K562 (cell line): ENCODE measurements around the gene DLGAP1. TPM values are rescaled to one million over a fixed set of nuclear protein-coding genes. Genes with fewer than 3 reads are reported as not detected.

ENCODE experiments used
- ATAC-seq: fragments of 200-7000 bp; cut with Tn5 transposase; 3 replicates; pipeline ENCODE4 v1.9.1; 2020; ENCODE audit warnings: moderate library complexity
- BruUV-seq: library from RNA; stranded (reverse); fragments of 400-500 nt; replicated peaks from 2 replicates; lab custom pipeline; 2021; lab: Mats Ljungman, UMichigan
- CTCF ChIA-PET: fragments of 300-600 bp; formaldehyde crosslinking; extraction: SDS; loops from one replicate; lab custom pipeline; 2021; ENCODE audit warnings: low intra/inter-chr PET ratio; lab: Yijun Ruan, JAX
- POLR2A ChIA-PET: fragments of 300-600, 350-650 bp; sonication (Branson Sonifier 250); formaldehyde crosslinking; extraction: SDS; loops from one replicate; lab custom pipeline; 2021; ENCODE audit warnings: antibody characterized with exemption, inconsistent platforms; lab: Yijun Ruan, JAX
- DNase-seq, 4 experiments: peaks; one replicate each; pipeline versions ENCODE4 v3.0.0 to v3.0.0-alpha.2; 2011 to 2018; ENCODE audit warnings: low spot score in 3 of 4, mixed read lengths in 3 of 4; ENCODE audit errors: extremely low read depth in 1 of 4
- FAIRE-seq: peaks from 2 replicates; lab custom pipeline; 2011; peaks lifted over from hg19 to GRCh38; lab: Jason Lieb, UNC
- H2AFZ ChIP-seq: 2 replicates; pipeline ENCODE4 v1.6.0; 2011; ENCODE audit warnings: low read depth, low read length, control low read depth, inconsistent platforms
- H3K27ac ChIP-seq: fragments of 200-600 bp; 3 replicates; pipeline ENCODE4 v1.8.0; 2011; ENCODE audit warnings: low read depth, mild to moderate bottlenecking, control low read depth, inconsistent platforms, low read length, moderate library complexity, mixed read lengths; ENCODE audit errors: extremely low read depth
- H3K27me3 ChIP-seq, 2 experiments: fragments of 300-600 bp in 1 of 2; 2 replicates in 1 of 2; 3 replicates in 1 of 2; pipeline versions ENCODE4 v1.6.0 to v1.8.0; 2011; ENCODE audit warnings: inconsistent platforms in 2 of 2, low read length in 2 of 2, mild to moderate bottlenecking in 1 of 2, mixed read lengths in 1 of 2, moderate library complexity in 1 of 2; ENCODE audit not compliant: control insufficient read depth in 2 of 2, insufficient read depth in 2 of 2
- H3K36me3 ChIP-seq: fragments of 300-600 bp; 3 replicates; pipeline ENCODE4 v1.8.0; 2011; ENCODE audit warnings: mild to moderate bottlenecking, low read length, inconsistent platforms; ENCODE audit not compliant: control insufficient read depth, insufficient read depth
- H3K4me1 ChIP-seq, 2 experiments: fragments of 200-600 bp in 1 of 2; replicated peaks in 1 of 2; 2 replicates in 1 of 2; 3 replicates in 1 of 2; pipeline versions ENCODE4 v1.5.1 to v1.8.0; 2011; ENCODE audit warnings: inconsistent platforms in 2 of 2, low read length in 2 of 2, mild to moderate bottlenecking in 1 of 2, mixed read lengths in 1 of 2, moderate library complexity in 1 of 2; ENCODE audit not compliant: control insufficient read depth in 2 of 2, insufficient read depth in 2 of 2
- H3K4me2 ChIP-seq: 2 replicates; pipeline ENCODE4 v1.6.1; 2011; ENCODE audit warnings: low read length, control low read depth, inconsistent platforms, mixed read lengths; ENCODE audit not compliant: insufficient read depth
- H3K4me3 ChIP-seq: fragments of 200-600 bp; sonication (generic), shearing (Covaris generic); 2 replicates; pipeline ENCODE4 v1.5.1; 2016; ENCODE audit warnings: control low read depth, inconsistent platforms
- H3K79me2 ChIP-seq: fragments of 200-600 bp; 3 replicates; pipeline ENCODE4 v1.8.0; 2011; ENCODE audit warnings: low read length, inconsistent platforms; ENCODE audit not compliant: control insufficient read depth, insufficient read depth
- H3K9ac ChIP-seq, 2 experiments: 2 replicates each; pipeline versions ENCODE4 v1.6.0 to v1.6.1; 2011; ENCODE audit warnings: low read depth in 2 of 2, low read length in 2 of 2, control low read depth in 1 of 2, inconsistent platforms in 1 of 2, mild to moderate bottlenecking in 1 of 2, mixed read lengths in 1 of 2; ENCODE audit not compliant: insufficient read depth in 1 of 2
- H3K9me1 ChIP-seq: one replicate; pipeline ENCODE4 v1.6.0; 2011; ENCODE audit warnings: inconsistent platforms, mild to moderate bottlenecking, low read length, moderate library complexity; ENCODE audit not compliant: control insufficient read depth, insufficient read depth
- H3K9me3 ChIP-seq: replicated peaks from 2 replicates; pipeline ENCODE4 v1.5.1; 2011; ENCODE audit warnings: low read depth, low read length, inconsistent platforms; ENCODE audit not compliant: control insufficient read depth, insufficient read depth
- H4K20me1 ChIP-seq: replicated peaks from 2 replicates; pipeline ENCODE4 v1.6.1; 2011; ENCODE audit warnings: low read length, inconsistent platforms, mixed read lengths; ENCODE audit not compliant: control insufficient read depth, insufficient read depth
- DMBX1 ChIP-seq: fragments of 250-450 bp; sonication (Bioruptor Pico); IDR thresholded peaks from 2 replicates; pipeline ENCODE4 v1.8.0; 2022; ENCODE audit warnings: inconsistent platforms, mild to moderate bottlenecking, moderate library complexity, borderline replicate concordance
- GTF2A2 ChIP-seq: IDR thresholded peaks from 2 replicates; pipeline ENCODE4 v1.6.1; 2016; ENCODE audit warnings: mild to moderate bottlenecking, missing genetic modification characterization, missing compliant biosample characterization
- HDAC3 ChIP-seq: fragments of 450-650 bp; IDR thresholded peaks from 2 replicates; pipeline ENCODE4 v1.6.1; 2018; ENCODE audit warnings: borderline replicate concordance, mild to moderate bottlenecking, moderate library complexity; ENCODE audit not compliant: partially characterized antibody
- HDAC6 ChIP-seq: IDR thresholded peaks from 2 replicates; pipeline ENCODE4 v1.6.1; 2012; ENCODE audit warnings: low read depth, mild to moderate bottlenecking, control low read depth, inconsistent platforms, low read length, moderate library complexity
- HDGF ChIP-seq: fragments of 450-650 bp; IDR thresholded peaks from 2 replicates; pipeline ENCODE4 v1.6.1; 2016
- HMGN3 ChIP-seq: IDR thresholded peaks from 2 replicates; pipeline ENCODE4 v1.6.1; 2011; ENCODE audit warnings: borderline replicate concordance, low read depth, mild to moderate bottlenecking, mixed read lengths, low read length; ENCODE audit not compliant: insufficient read length; ENCODE audit errors: extremely low read depth
- HOXB6 ChIP-seq: fragments of 250-450 bp; sonication (Bioruptor Pico); IDR thresholded peaks from 2 replicates; pipeline ENCODE4 v1.5.1; 2022; ENCODE audit warnings: mild to moderate bottlenecking, borderline replicate concordance
- MBD2 ChIP-seq: sonication (generic); IDR thresholded peaks from 2 replicates; pipeline ENCODE4 v1.6.1; 2016; ENCODE audit warnings: low read depth, borderline replicate concordance
- RBM25 ChIP-seq: fragments of 200-400 bp; formaldehyde crosslinking; IDR thresholded peaks from 2 replicates; pipeline ENCODE4 v1.6.1; 2018; ENCODE audit warnings: low read length, low read depth, moderate library complexity; ENCODE audit not compliant: severe bottlenecking
- SMAD4 ChIP-seq: fragments of 250-450 bp; sonication (Bioruptor Pico); conservative IDR thresholded peaks from 2 replicates; pipeline ENCODE4 v1.8.0; 2021; ENCODE audit warnings: inconsistent platforms, mild to moderate bottlenecking, moderate library complexity
- ZBTB17 ChIP-seq: fragments of 450-650 bp; formaldehyde crosslinking; IDR thresholded peaks from 2 replicates; pipeline ENCODE4 v1.4.0; 2020; ENCODE audit warnings: mild to moderate bottlenecking
- ZNF384 ChIP-seq: IDR thresholded peaks from 2 replicates; pipeline ENCODE4 v1.6.1; 2012; ENCODE audit warnings: low read depth, low read length, improper control_type of control experiment
- ZNF830 ChIP-seq: fragments of 250-450 bp; sonication (Bioruptor Pico); IDR thresholded peaks from 2 replicates; pipeline ENCODE4 v1.5.0; 2021; ENCODE audit warnings: mild to moderate bottlenecking
- WGBS: fragments of 100-300 bp; shearing (Covaris generic); methylation state at CpG from one replicate; pipeline ENCODE4 v1.1.6; 2016; ENCODE audit warnings: low coverage, mixed read lengths; ENCODE audit not compliant: insufficient coverage; ENCODE audit errors: missing lambda C conversion rate; 5-methylcytosine and 5-hydroxymethylcytosine counted together
- in situ Hi-C: fragments of 300-500 bp; cut with MboI; formaldehyde crosslinking; loops from 4 replicates; pipeline ENCODE4 v1.15.0; 2018; ENCODE audit warnings: inconsistent platforms, mixed read lengths
- intact Hi-C: fragments of 100-400 bp; cut with micrococcal nuclease; formaldehyde crosslinking; loops from 2 replicates; pipeline ENCODE4 v1.14.2; 2022
- polyA plus RNA-seq, 8 experiments: library from polyadenylated mRNA; depleted of rRNA in 4 of 8; stranded (reverse) in 5 of 8; unstranded in 3 of 8; fragments of >200 nt; fragmentation: Nextera tagmentation in 2 of 8; fragmentation: Illumina TruSeq in 1 of 8; extraction: Ambion mirVana in 2 of 8; extraction: Trizol in 1 of 8; gene quantifications; 2 replicates each; pipeline versions ENCODE4 v1.2.1 to v1.2.3, GENCODE V29; 2011 to 2014; ENCODE audit warnings: inconsistent platforms in 1 of 8, missing spikeins in 1 of 8
- total RNA-seq, 7 experiments: library from RNA; depleted of rRNA in 6 of 7; stranded (reverse); fragments of >200 nt in 6 of 7; fragmentation: Illumina TruSeq in 2 of 7; extraction: Trizol in 2 of 7; gene quantifications; 2 replicates each; pipeline versions ENCODE4 v1.2.1 to v1.2.3, GENCODE V29; 2011 to 2021; ENCODE audit warnings: low replicate concordance in 1 of 7
- TF ChIP-seq, protein P1 (sequence below): sonication (generic); formaldehyde crosslinking; IDR thresholded peaks from 2 replicates; pipeline ENCODE4 v1.8.1; 2023; ENCODE audit warnings: mild to moderate bottlenecking, missing genetic modification reagents
- TF ChIP-seq, protein P2 (sequence below): sonication (generic); formaldehyde crosslinking; IDR thresholded peaks from 2 replicates; pipeline ENCODE4 v1.8.0; 2022; ENCODE audit warnings: mild to moderate bottlenecking, low read depth, missing genetic modification reagents
- TF ChIP-seq, protein P3 (sequence below): fragments of 450-650 bp; formaldehyde crosslinking; IDR thresholded peaks from 2 replicates; pipeline ENCODE4 v1.4.0; 2022; ENCODE audit warnings: missing genetic modification characterization

Gene DLGAP1
- total and polyA plus RNA-seq, 9 of the 15 experiments (the other 6 are each of a cell fraction or from before 2014, with no cell fraction given), result 0.04 to 0.22 (median 0.08) TPM

DNA sequence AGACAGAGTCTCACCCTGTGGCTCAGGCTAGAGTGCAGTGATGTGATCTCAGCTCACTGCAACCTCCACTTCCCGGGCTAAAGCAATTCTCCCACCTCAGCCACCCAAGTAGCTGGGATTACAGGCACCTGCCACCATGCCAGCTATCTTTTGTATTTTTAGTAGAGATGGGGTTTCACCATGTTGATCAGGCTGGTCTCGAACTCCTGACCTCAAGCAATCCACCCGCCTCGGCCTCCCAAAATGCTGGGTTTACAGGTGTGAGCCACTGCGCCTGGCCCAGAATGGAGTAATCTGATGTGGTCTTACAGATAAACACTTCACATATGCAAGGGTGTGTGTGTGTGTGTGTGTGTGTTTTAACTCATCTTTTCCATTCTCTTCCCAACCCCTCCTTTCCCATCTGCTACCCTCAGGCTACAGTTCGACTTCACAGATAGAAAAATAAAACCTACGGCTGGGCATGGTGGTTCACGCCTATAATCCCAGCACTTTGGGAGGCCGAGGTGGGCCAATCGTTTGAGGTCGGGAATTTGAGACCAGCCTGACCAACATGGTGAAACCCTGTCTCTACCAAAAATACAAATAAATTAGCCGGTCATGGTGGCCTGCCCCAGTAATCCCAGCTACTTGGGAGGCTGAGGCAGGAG, 853.9 kb downstream of the DLGAP1 start (continued):
- 0 out of 2 replicates have a peak, but pooled peaks have one; percentile 36 for TF ChIP-seq ZBTB17 (CRISPR knock-in tag)
- TF ChIP-seq SMAD4, result 0 out of 2 replicates have a peak, but pooled peaks have one; percentile 7
- TF ChIP-seq DMBX1, result peak; percentile 21; the same call in 1 of the 2 replicates
- 0 out of 2 replicates have a peak, but pooled peaks have one; percentile 1 for TF ChIP-seq GTF2A2 (tag)
- TF ChIP-seq, protein P1, sequence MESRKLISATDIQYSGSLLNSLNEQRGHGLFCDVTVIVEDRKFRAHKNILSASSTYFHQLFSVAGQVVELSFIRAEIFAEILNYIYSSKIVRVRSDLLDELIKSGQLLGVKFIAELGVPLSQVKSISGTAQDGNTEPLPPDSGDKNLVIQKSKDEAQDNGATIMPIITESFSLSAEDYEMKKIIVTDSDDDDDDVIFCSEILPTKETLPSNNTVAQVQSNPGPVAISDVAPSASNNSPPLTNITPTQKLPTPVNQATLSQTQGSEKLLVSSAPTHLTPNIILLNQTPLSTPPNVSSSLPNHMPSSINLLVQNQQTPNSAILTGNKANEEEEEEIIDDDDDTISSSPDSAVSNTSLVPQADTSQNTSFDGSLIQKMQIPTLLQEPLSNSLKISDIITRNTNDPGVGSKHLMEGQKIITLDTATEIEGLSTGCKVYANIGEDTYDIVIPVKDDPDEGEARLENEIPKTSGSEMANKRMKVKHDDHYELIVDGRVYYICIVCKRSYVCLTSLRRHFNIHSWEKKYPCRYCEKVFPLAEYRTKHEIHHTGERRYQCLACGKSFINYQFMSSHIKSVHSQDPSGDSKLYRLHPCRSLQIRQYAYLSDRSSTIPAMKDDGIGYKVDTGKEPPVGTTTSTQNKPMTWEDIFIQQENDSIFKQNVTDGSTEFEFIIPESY (CRISPR knock-in tag), result peak; percentile 20; the same call in 1 of the 2 replicates

DNA sequence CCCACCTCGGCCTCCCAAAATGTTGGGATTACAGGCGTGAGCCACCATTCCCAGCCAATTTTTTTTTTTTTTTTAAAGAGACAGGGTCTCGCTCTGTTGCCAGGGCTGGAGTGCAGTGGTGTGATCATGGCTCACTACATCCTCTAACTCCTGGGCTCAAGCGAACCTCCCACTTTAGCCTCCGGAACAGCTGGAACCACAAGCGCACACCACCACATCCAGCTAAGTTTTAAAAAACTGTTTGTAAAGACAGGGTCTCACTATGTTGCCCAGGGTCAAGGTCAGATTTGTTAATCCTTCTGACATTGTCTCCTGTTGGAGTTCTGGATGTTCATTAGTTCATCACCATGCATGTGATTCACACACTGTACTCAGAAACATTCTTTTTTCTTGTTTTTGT, 855.2 kb downstream of the DLGAP1 start:
- CTCF ChIA-PET, result no interaction called here
- POLR2A ChIA-PET, result interaction anchor here (0.8 to 5.6 kb wide), 3 partner anchors 45 to 63 kb away, joined by 3 to 109 read pairs (median 3); no protein-coding TSS in a partner anchor
- no peaks in the 10 kb centered on the region for H3K9me3 ChIP-seq
- H4K20me1 ChIP-seq, result no peaks in the 10 kb centered on the region
- BruUV-seq, result no TSS peak
- H3K27me3 ChIP-seq, result no peaks in the 10 kb centered on the region
- 90% methylated on average over 6 of the region's 6 CpGs for WGBS
- H3K4me3 ChIP-seq, result no peak overlapping the region
- DNase-seq, result no peak
- in situ Hi-C loops (loop anchor here (5.0 kb wide), 2 partner anchors 57 to 148 kb away; partner anchors contain the start of gene TGIF1), intact Hi-C loops (no loop called here)
- peak overlapping the region; percentile 24; the same call in 2 of the 3 replicates for H3K27ac ChIP-seq
- no peak overlapping the region for H3K9ac ChIP-seq
- no peak for ATAC-seq
- H2AFZ ChIP-seq, result no peak overlapping the region
- H3K4me2 ChIP-seq, result no peak overlapping the region
- peaks cover 3% of the 10 kb centered on the region; the same call in 2 of the 3 replicates for H3K36me3 ChIP-seq
- H3K4me1 ChIP-seq, result peaks cover 63 to 68% of the 10 kb centered on the region in 2 experiments
- FAIRE-seq, result no peak
- H3K9me1 ChIP-seq, result no peaks in the 10 kb centered on the region
- peaks cover 56% of the 10 kb centered on the region for H3K79me2 ChIP-seq
- no peak for TF ChIP-seq HDGF
- TF ChIP-seq ZNF830 (CRISPR knock-in tag), result no peak
- no peak for TF ChIP-seq HDAC6
- no peak for TF ChIP-seq MBD2
- TF ChIP-seq ZNF384, result 0 out of 2 replicates have a peak, but pooled peaks have one; percentile 37
- TF ChIP-seq, protein P2, sequence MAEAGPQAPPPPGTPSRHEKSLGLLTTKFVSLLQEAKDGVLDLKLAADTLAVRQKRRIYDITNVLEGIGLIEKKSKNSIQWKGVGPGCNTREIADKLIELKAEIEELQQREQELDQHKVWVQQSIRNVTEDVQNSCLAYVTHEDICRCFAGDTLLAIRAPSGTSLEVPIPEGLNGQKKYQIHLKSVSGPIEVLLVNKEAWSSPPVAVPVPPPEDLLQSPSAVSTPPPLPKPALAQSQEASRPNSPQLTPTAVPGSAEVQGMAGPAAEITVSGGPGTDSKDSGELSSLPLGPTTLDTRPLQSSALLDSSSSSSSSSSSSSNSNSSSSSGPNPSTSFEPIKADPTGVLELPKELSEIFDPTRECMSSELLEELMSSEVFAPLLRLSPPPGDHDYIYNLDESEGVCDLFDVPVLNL (CRISPR knock-in tag), result no peak
- TF ChIP-seq HMGN3, result no peak
- TF ChIP-seq RBM25, result peak; percentile 14
- TF ChIP-seq, protein P3, sequence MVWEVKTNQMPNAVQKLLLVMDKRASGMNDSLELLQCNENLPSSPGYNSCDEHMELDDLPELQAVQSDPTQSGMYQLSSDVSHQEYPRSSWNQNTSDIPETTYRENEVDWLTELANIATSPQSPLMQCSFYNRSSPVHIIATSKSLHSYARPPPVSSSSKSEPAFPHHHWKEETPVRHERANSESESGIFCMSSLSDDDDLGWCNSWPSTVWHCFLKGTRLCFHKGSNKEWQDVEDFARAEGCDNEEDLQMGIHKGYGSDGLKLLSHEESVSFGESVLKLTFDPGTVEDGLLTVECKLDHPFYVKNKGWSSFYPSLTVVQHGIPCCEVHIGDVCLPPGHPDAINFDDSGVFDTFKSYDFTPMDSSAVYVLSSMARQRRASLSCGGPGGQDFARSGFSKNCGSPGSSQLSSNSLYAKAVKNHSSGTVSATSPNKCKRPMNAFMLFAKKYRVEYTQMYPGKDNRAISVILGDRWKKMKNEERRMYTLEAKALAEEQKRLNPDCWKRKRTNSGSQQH, result no peak
- TF ChIP-seq HOXB6, result no peak
- TF ChIP-seq HDAC3, result no peak
